CD14-positive monocyte (primary cell): ENCODE data around the gene CDKN2B-AS1. TPM values are rescaled to one million over a fixed set of nuclear protein-coding genes. Genes with fewer than 3 reads are reported as not detected.

Experiments
- DNase-seq, 3 donors: peaks; one replicate each; pipeline ENCODE4 v3.0.0-alpha.2; 2011 to 2022
- H2AFZ ChIP-seq: 2 replicates; pipeline ENCODE4 v1.6.0; 2012; ENCODE audit warnings: mild to moderate bottlenecking, low read depth, low read length, inconsistent platforms; ENCODE audit not compliant: insufficient read depth, poor library complexity, severe bottlenecking
- H3K27ac ChIP-seq, 2 donors: 1 replicate in 1 of 2; 2 replicates in 1 of 2; pipeline ENCODE4 v1.5.1; 2012 to 2013; ENCODE audit warnings: low read length in 2 of 2, control low read depth in 1 of 2, inconsistent platforms in 1 of 2, low read depth in 1 of 2, mild to moderate bottlenecking in 1 of 2
- H3K27me3 ChIP-seq, 2 donors: one replicate each; pipeline versions ENCODE4 v1.6.0 to v1.6.1; 2011 to 2013; ENCODE audit warnings: low read length in 2 of 2; ENCODE audit not compliant: control insufficient read depth in 2 of 2, insufficient read depth in 2 of 2
- H3K36me3 ChIP-seq, 2 donors: replicated peaks in 1 of 2; 1 replicate in 1 of 2; 2 replicates in 1 of 2; pipeline versions ENCODE4 v1.5.1 to v1.6.1; 2012 to 2013; ENCODE audit warnings: low read length in 2 of 2, control low read depth in 1 of 2, inconsistent platforms in 1 of 2, mild to moderate bottlenecking in 1 of 2; ENCODE audit not compliant: insufficient read depth in 2 of 2, control insufficient read depth in 1 of 2
- H3K4me1 ChIP-seq, 2 donors: 1 replicate in 1 of 2; 2 replicates in 1 of 2; pipeline versions ENCODE4 v1.5.1 to v1.6.1; 2012 to 2013; ENCODE audit warnings: low read length in 2 of 2, control low read depth in 1 of 2, inconsistent platforms in 1 of 2, mild to moderate bottlenecking in 1 of 2, moderate library complexity in 1 of 2; ENCODE audit not compliant: insufficient read depth in 2 of 2, control insufficient read depth in 1 of 2
- H3K4me2 ChIP-seq: replicated peaks from 2 replicates; pipeline ENCODE3; 2012; ENCODE audit warnings: low read length, moderate library complexity, mild to moderate bottlenecking; ENCODE audit not compliant: poor library complexity, severe bottlenecking; ENCODE audit errors: extremely low read depth
- H3K4me3 ChIP-seq, 3 experiments: fragments of 200-600 bp in 1 of 3; sonication (generic) in 1 of 3; replicated peaks in 1 of 3; 1 replicate in 2 of 3; 2 replicates in 1 of 3; pipeline ENCODE4 v1.5.1; 2011 to 2013; ENCODE audit warnings: low read length in 3 of 3, mild to moderate bottlenecking in 3 of 3, control low read depth in 2 of 3, low read depth in 2 of 3, inconsistent platforms in 1 of 3, moderate library complexity in 1 of 3
- H3K79me2 ChIP-seq: 2 replicates; pipeline ENCODE4 v1.6.0; 2012; ENCODE audit warnings: mild to moderate bottlenecking, control low read depth, inconsistent platforms, low read length, moderate library complexity; ENCODE audit not compliant: insufficient read depth
- H3K9ac ChIP-seq: 2 replicates; pipeline ENCODE4 v1.6.0; 2017; ENCODE audit warnings: low read length, mild to moderate bottlenecking; ENCODE audit not compliant: insufficient read depth, poor library complexity, severe bottlenecking
- H3K9me3 ChIP-seq, 2 donors: replicated peaks in 1 of 2; 1 replicate in 1 of 2; 2 replicates in 1 of 2; pipeline versions ENCODE4 v1.5.1 to v1.6.1; 2012 to 2013; ENCODE audit warnings: low read length in 2 of 2, control low read depth in 1 of 2; ENCODE audit not compliant: control insufficient read depth in 1 of 2, insufficient read depth in 1 of 2
- H4K20me1 ChIP-seq: 2 replicates; pipeline ENCODE4 v1.6.0; 2012; ENCODE audit warnings: mild to moderate bottlenecking, low read length, control low read depth, moderate library complexity; ENCODE audit not compliant: insufficient read depth
- H3K27ac Mint-ChIP-seq, 7 donors: one replicate each; pipeline ENCODE4 v1.8.0; 2020; ENCODE audit warnings: mild to moderate bottlenecking in 7 of 7, mixed read lengths in 7 of 7, moderate library complexity in 6 of 7, inconsistent platforms in 2 of 7
- H3K27me3 Mint-ChIP-seq, 3 donors: one replicate each; pipeline ENCODE4 v1.8.0; 2021 to 2022; ENCODE audit warnings: low read depth in 3 of 3, mild to moderate bottlenecking in 3 of 3, mixed read lengths in 3 of 3, moderate library complexity in 3 of 3, inconsistent platforms in 1 of 3
- H3K36me3 Mint-ChIP-seq, 2 donors: one replicate each; pipeline ENCODE4 v1.8.0; 2020; ENCODE audit warnings: mixed read lengths in 2 of 2, inconsistent platforms in 1 of 2, mild to moderate bottlenecking in 1 of 2
- H3K4me1 Mint-ChIP-seq: one replicate; pipeline ENCODE4 v1.8.0; 2020; ENCODE audit warnings: mild to moderate bottlenecking, mixed read lengths
- H3K4me3 Mint-ChIP-seq, 2 donors: one replicate each; pipeline ENCODE4 v1.8.0; 2020; ENCODE audit warnings: mild to moderate bottlenecking in 2 of 2, mixed read lengths in 2 of 2, moderate library complexity in 1 of 2
- H3K9me3 Mint-ChIP-seq, 7 donors: one replicate each; pipeline ENCODE4 v1.8.0; 2020 to 2022; ENCODE audit warnings: mixed read lengths in 7 of 7, mild to moderate bottlenecking in 6 of 7, moderate library complexity in 6 of 7, inconsistent platforms in 2 of 7
- WGBS: methylation state at CpG from one replicate; pipeline ENCODE4 v1.1.5; 2013; ENCODE audit warnings: missing lambda C conversion rate; ENCODE audit not compliant: insufficient coverage; 5-methylcytosine and 5-hydroxymethylcytosine counted together
- intact Hi-C, 2 donors: fragments of 100-400 bp; cut with micrococcal nuclease; formaldehyde crosslinking; loops; one replicate each; pipeline versions ENCODE4 v1.15.0 to v1.15.1; 2023
- polyA plus RNA-seq, 3 donors: library from polyadenylated mRNA; depleted of rRNA in 1 of 3; unstranded in 2 of 3; stranded (reverse) in 1 of 3; fragments of 300-500 nt in 2 of 3; fragments of >200 nt in 1 of 3; fragmentation: Illumina TruSeq in 2 of 3; gene quantifications; 1 replicate in 2 of 3; 2 replicates in 1 of 3; pipeline ENCODE4 v1.2.3, GENCODE V29; 2012 to 2021
- TF ChIP-seq, protein P1 (sequence below): fragments of 200-600 bp; IDR thresholded peaks from one replicate; pipeline ENCODE4 v1.8.0; 2022; ENCODE audit warnings: antibody characterized with exemption, mild to moderate bottlenecking

Gene CDKN2B-AS1
- polyA plus RNA-seq, 3 donors = 0.35 to 0.55 (median 0.50) TPM

- Histone ChIP-seq H3K9me3 (no peaks in the 10 kb centered on the region), H3K79me2 (no peaks in the 10 kb centered on the region), H3K36me3 (no peaks in the 10 kb centered on the region), H3K27me3 (peaks cover 12% of the 10 kb centered on the region in 2 donors), H3K4me2 (no peak overlapping the region), H3K4me1 (no peaks in the 10 kb centered on the region), H3K9ac (no peak overlapping the region), H4K20me1 (no peaks in the 10 kb centered on the region), H2AFZ (no peak overlapping the region), H3K27ac (no peak overlapping the region), H3K4me3 (no peak overlapping the region)
- Mint-ChIP-seq H3K27me3 (peaks cover 3 to 34% (median 10%) of the 10 kb centered on the region in 3 donors), H3K36me3 (no peaks in the 10 kb centered on the region), H3K4me1 (no peaks in the 10 kb centered on the region), H3K4me3 (no peak overlapping the region), H3K27ac (no peak overlapping the region), H3K9me3 (peaks cover 0 to 2% (median 0%) of the 10 kb centered on the region in 7 donors)
- TF ChIP-seq, protein P1, sequence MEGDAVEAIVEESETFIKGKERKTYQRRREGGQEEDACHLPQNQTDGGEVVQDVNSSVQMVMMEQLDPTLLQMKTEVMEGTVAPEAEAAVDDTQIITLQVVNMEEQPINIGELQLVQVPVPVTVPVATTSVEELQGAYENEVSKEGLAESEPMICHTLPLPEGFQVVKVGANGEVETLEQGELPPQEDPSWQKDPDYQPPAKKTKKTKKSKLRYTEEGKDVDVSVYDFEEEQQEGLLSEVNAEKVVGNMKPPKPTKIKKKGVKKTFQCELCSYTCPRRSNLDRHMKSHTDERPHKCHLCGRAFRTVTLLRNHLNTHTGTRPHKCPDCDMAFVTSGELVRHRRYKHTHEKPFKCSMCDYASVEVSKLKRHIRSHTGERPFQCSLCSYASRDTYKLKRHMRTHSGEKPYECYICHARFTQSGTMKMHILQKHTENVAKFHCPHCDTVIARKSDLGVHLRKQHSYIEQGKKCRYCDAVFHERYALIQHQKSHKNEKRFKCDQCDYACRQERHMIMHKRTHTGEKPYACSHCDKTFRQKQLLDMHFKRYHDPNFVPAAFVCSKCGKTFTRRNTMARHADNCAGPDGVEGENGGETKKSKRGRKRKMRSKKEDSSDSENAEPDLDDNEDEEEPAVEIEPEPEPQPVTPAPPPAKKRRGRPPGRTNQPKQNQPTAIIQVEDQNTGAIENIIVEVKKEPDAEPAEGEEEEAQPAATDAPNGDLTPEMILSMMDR = no peak
- no peak for DNase-seq
- intact Hi-C loops = no loop called here
- WGBS = 100% methylated on average over 1 of the region's 4 CpGs
These were observed 107.8 kb downstream of the CDKN2B-AS1 start for GRCh38 chr9:22102146-22103053.

DNA sequence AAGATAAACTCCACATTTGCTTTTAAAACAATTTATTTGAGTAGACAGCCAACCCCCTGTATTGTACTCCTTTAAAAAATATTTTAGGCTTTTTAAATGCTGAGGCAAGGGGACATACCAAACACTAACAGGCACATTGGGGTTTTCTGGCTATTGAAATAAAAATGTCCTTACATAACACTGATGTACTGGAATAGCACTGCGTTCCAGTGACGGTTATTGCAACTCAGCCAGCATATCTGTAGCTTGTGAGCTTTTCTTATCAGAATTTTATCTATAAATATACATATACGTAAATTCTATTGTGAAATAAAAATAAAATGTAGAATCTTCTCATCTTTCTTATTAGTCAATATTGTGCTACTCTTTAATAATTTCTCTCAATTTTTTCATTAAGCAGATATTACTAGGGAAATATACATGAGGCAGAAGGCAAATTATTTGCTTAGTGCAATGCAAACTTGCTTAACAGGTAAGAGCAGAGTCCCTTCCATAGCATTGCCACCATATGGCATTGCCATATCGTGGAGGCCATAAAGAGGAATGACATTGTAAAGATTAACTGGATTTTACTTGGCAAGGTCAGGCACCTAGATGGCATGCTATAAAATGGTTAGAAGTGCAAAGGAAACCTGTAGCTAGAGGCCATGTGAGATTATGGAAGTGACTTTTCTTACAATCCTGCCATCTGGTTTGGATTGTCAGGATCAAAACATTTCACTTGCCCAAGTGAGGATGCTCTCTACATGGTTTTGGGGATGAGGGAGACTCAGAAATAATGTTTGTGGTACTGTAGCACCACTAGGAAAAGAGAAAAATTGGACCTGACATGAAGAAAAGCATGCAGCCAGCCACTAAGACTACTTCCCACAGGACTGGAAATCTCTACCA, 109.3 kb downstream of the CDKN2B-AS1 start:
- H3K9me3 Mint-ChIP-seq = peaks cover 0 to under 1% (median 0%) of the 10 kb centered on the region in 7 donors
- TF ChIP-seq, protein P1 = no peak
- no peak overlapping the region for H3K27ac Mint-ChIP-seq
- WGBS = 100% methylated on average over 1 of the region's 4 CpGs
- H3K27ac ChIP-seq = no peak overlapping the region
- H3K36me3 ChIP-seq = no peaks in the 10 kb centered on the region
- H3K4me2 ChIP-seq = no peak overlapping the region
- no peak overlapping the region for H3K9ac ChIP-seq
- no peak overlapping the region for H3K4me3 ChIP-seq
- no peaks in the 10 kb centered on the region for H3K4me1 ChIP-seq
- no peaks in the 10 kb centered on the region for H3K36me3 Mint-ChIP-seq
- H3K4me1 Mint-ChIP-seq = no peaks in the 10 kb centered on the region
- no peak for DNase-seq
- no peak overlapping the region for H2AFZ ChIP-seq
- H3K79me2 ChIP-seq = no peaks in the 10 kb centered on the region
- H3K27me3 Mint-ChIP-seq = peaks cover 15 to 44% (median 16%) of the 10 kb centered on the region in 3 donors
- no peaks in the 10 kb centered on the region for H3K9me3 ChIP-seq
- no peaks in the 10 kb centered on the region for H4K20me1 ChIP-seq
- peaks cover 11 to 14% of the 10 kb centered on the region in 2 donors for H3K27me3 ChIP-seq
- no peak overlapping the region for H3K4me3 Mint-ChIP-seq
- intact Hi-C loops = no loop called here
